ENCODE measurements around the gene CAMK1D.
"Not testable (repeated sequence)": the region's sequence is repeated elsewhere in the genome, so short reads cannot be mapped to it uniquely, and the experiment has no call there.

CAMK1D gene

GRCh38 chr10:12712293-12712983 is 363.1 kb downstream of the CAMK1D start:
- TF ChIP-seq ZFP3 (CRISPR knock-in tag; IDR thresholded peaks at IDR 0.05), result no peak
- TF ChIP-seq BACH2 (CRISPR knock-in tag; IDR thresholded peaks at IDR 0.05; ENCODE audit: borderline replicate concordance), result no peak
- TF ChIP-seq CSRNP3 (CRISPR knock-in tag; IDR thresholded peaks at IDR 0.05), result no peak
- TF ChIP-seq OSR1 (CRISPR knock-in tag; IDR thresholded peaks at IDR 0.05), result no peak
- TF ChIP-seq GLIS3 (CRISPR knock-in tag; IDR thresholded peaks at IDR 0.05), result no peak
- TF ChIP-seq ZNF565 (CRISPR knock-in tag; conservative IDR thresholded peaks at IDR 0.05; ENCODE audit: low read depth), result no peak
- no peak for TF ChIP-seq RARB (CRISPR knock-in tag; IDR thresholded peaks at IDR 0.05)
- TF ChIP-seq TCF4 (CRISPR knock-in tag; IDR thresholded peaks at IDR 0.05; ENCODE audit: borderline replicate concordance), result no peak
- TF ChIP-seq ARNTL (CRISPR knock-in tag; IDR thresholded peaks at IDR 0.05; ENCODE audit: borderline replicate concordance, low read depth), result no peak
- no peak for TF ChIP-seq ZNF8 (CRISPR knock-in tag; IDR thresholded peaks at IDR 0.05)
- no peak for TF ChIP-seq SNAI2 (CRISPR knock-in tag; IDR thresholded peaks at IDR 0.05)
- TF ChIP-seq ISL1 (CRISPR knock-in tag; IDR thresholded peaks at IDR 0.05), result no peak
- TF ChIP-seq TOX (CRISPR knock-in tag; IDR thresholded peaks at IDR 0.05; ENCODE audit: borderline replicate concordance), result no peak
- TF ChIP-seq ZFP30 (CRISPR knock-in tag; IDR thresholded peaks at IDR 0.05), result no peak
- TF ChIP-seq ESRRG (CRISPR knock-in tag; IDR thresholded peaks at IDR 0.05), result no peak
- no peak for TF ChIP-seq POU6F1 (CRISPR knock-in tag; IDR thresholded peaks at IDR 0.05; ENCODE audit: borderline replicate concordance, low read depth)
- no peak for TF ChIP-seq ZC3H10 (CRISPR knock-in tag; IDR thresholded peaks at IDR 0.05)
- no peak for TF ChIP-seq PATZ1 (CRISPR knock-in tag; IDR thresholded peaks at IDR 0.05; ENCODE audit: borderline replicate concordance)
- no peak for TF ChIP-seq ZNF70 (CRISPR knock-in tag; IDR thresholded peaks at IDR 0.05)
- TF ChIP-seq CSDC2 (CRISPR knock-in tag; IDR thresholded peaks at IDR 0.05), result no peak
- no peak for ATAC-seq

GRCh38 chr10:12712984-12713316 is 363.6 kb downstream of the CAMK1D start:
- not testable (repeated sequence) for ATAC-seq

GRCh38 chr10:12716042-12716441 is 366.7 kb downstream of the CAMK1D start:
- TF ChIP-seq PATZ1 (CRISPR knock-in tag; IDR thresholded peaks at IDR 0.05; ENCODE audit: borderline replicate concordance) (no peak), GLIS3 (CRISPR knock-in tag; IDR thresholded peaks at IDR 0.05) (no peak), ZNF565 (CRISPR knock-in tag; conservative IDR thresholded peaks at IDR 0.05; ENCODE audit: low read depth) (no peak), ESRRG (CRISPR knock-in tag; IDR thresholded peaks at IDR 0.05) (no peak), SNAI2 (CRISPR knock-in tag; IDR thresholded peaks at IDR 0.05) (no peak), POU6F1 (CRISPR knock-in tag; IDR thresholded peaks at IDR 0.05; ENCODE audit: borderline replicate concordance, low read depth) (no peak), ISL1 (CRISPR knock-in tag; IDR thresholded peaks at IDR 0.05) (no peak), BACH2 (CRISPR knock-in tag; IDR thresholded peaks at IDR 0.05; ENCODE audit: borderline replicate concordance) (no peak), OSR1 (CRISPR knock-in tag; IDR thresholded peaks at IDR 0.05) (no peak), CREB5 (CRISPR knock-in tag; IDR thresholded peaks at IDR 0.05; ENCODE audit: low read depth) (no peak), ZNF8 (CRISPR knock-in tag; IDR thresholded peaks at IDR 0.05) (no peak), TCF4 (CRISPR knock-in tag; IDR thresholded peaks at IDR 0.05; ENCODE audit: borderline replicate concordance) (no peak), ZNF70 (CRISPR knock-in tag; IDR thresholded peaks at IDR 0.05) (no peak), ZC3H10 (CRISPR knock-in tag; IDR thresholded peaks at IDR 0.05) (no peak), ARNTL (CRISPR knock-in tag; IDR thresholded peaks at IDR 0.05; ENCODE audit: borderline replicate concordance, low read depth) (no peak), CSDC2 (CRISPR knock-in tag; IDR thresholded peaks at IDR 0.05) (no peak), PPARA (CRISPR knock-in tag; IDR thresholded peaks at IDR 0.05; ENCODE audit: borderline replicate concordance) (no peak), ZFP3 (CRISPR knock-in tag; IDR thresholded peaks at IDR 0.05) (no peak), RARB (CRISPR knock-in tag; IDR thresholded peaks at IDR 0.05) (no peak)
- no peak for ATAC-seq

Measured in SK-N-SH treated with all-trans-retinoic acid at 6 μM for 48 hours (cell line).